Limb (tissue), 2 donors: ENCODE measurements around the gene LGI1.

Experiments
- DNase-seq, 2 donors: peaks; one replicate each; pipeline ENCODE4 v3.0.0-alpha.2; 2016; ENCODE audit errors: extremely low spot score in 2 of 2

LGI1 gene

GRCh38 chr10:93755443-93756116 lies 2.2 kb upstream of the LGI1 start:
- DNase-seq, result no peak

GRCh38 chr10:93756118-93756517 lies 1.6 kb upstream of the LGI1 start:
- no peak for DNase-seq

GRCh38 chr10:93757136-93757535 lies 600 bp upstream of the LGI1 start:
- peak; percentile 27 to 48 for DNase-seq

- no peak for DNase-seq
Observed at GRCh38 chr10:93758508-93758885, 761 bp downstream of the LGI1 start.

GRCh38 chr10:93758891-93759410 lies 1.2 kb downstream of the LGI1 start:
- no peak for DNase-seq

DNA sequence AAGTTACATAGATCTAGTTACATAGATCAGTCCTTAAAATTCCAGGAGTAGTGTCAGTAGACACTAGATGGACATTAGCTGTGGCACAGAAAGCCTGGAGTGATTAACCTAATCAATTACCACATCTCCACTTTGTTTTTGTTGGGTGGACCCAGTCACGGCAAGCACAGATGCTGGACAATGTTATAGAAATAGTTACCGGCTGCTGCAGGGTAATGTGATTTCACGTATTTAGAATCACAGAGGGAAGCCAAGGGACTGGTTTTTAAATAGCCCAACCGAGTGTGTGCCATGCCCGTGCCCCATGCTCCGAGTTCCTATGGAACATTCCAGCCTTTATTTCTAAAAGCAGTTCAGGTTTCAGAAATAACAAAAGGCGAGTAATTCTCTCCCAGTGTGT lies 2.8 kb downstream of the LGI1 start:
- no peak for DNase-seq

- DNase-seq, result no peak
Observed at GRCh38 chr10:93762979-93763391, 5.2 kb downstream of the LGI1 start.

DNA sequence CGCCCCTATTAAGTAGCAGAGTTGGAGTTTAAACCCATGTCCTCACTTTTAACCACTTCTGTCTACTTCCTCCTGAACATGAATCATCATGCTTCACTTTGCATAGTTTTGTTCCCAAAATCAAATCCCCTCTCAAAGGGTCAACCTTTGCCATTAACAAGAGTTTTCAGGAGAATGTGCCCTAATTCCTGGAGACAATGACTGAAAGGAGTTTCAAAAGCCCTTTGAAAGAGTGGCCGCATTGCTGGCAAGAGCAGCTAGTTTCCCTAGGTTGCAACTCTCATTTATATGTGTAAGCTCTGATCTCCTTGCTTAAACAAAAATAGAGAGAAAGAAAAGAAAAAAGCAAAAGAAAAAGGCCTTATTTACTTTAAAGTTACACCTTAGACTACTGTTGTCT lies 9.2 kb downstream of the LGI1 start:
- DNase-seq, result no peak

DNA sequence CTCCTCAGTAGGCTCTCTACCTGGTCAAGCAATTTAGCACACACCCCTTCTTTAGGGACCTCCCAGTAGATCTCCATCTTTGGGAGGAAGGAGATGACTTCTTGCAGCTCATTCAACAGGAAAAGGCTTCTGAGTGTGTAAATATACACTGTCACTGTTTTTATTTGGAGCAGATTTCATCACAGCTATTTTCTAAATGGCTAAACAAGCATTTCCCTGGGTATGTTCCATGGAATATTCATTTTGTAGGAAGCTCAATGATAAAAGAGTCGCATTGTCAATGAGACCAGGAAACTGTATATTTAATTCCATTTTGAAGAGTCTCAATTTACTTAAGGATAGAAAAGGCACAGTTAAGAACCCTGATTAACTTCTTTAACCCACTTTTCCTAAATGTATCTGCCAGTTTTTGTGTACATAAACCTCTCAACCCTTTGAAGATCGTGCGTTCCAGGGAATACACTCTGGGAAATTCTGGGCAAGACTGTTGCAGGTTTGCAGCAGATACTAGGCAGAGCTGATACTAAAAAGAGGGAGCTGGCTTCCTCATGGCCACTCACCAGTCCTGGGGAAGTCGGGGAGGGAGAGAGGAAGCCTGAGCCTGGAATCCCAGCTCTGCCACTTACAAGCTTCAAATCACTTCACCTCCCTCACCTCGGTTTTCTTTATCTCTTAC lies 10.1 kb downstream of the LGI1 start:
- no peak for DNase-seq

GRCh38 chr10:93768892-93769291 lies 11.2 kb downstream of the LGI1 start:
- no peak for DNase-seq

DNA sequence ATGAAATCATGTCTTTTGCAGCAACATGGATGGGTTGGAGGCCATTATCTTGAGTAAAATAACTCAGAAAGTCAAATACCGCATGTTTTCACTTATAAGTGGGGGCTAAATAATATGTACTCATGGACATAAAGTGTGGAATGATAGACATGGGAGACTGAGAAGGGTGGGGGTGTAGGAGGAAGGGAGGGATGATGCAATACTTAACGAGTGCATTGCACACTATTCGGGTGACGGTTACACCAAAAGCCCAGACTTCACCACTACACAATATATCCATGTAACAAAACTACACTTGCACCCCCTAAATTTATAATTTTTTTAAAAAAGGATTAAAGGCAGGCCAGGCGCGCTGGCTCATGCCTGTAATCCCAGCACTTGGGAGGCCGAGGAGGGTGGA lies 13.6 kb downstream of the LGI1 start:
- DNase-seq, result no peak

DNA sequence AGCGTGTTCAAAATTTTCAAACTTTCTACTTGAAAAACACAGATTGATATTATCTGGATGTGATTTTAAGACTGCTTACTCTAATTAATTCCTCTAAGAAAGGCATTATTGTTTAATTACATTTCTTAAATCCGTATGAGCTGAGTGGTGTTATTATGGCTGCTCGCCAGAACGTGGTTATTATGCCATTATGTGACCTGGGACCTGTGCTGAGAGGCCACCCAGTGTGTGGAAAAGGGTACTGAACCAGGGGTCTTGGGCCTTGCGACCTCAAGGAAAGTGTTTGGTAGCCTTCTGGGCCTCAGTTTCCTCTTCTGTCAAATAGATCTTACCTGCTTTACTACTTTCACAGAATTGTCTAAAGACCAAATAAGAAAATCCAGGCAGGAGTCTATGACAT lies 15.4 kb downstream of the LGI1 start:
- DNase-seq, result no peak

DNA sequence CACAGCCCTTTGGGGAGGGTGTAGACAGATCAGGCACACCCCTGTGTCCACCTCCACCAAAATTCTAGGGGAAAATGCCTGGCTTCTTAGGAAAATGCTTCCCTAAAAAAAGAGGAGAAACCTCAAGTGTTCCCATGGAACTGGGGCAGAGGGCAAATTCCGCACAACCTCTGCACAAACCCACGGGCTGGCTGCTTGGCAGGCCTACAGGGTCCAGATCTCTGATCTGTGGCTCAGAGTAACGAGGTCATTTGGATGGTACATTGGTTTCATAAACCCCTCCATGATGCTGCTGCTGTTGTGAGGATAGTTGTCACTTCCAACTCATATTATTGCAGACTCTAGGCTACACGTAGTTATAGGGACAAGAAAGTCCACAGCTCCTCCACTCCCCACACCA lies 16.0 kb downstream of the LGI1 start:
- DNase-seq, result no peak

- DNase-seq, result no peak
Observed at GRCh38 chr10:93775356-93775755, 17.6 kb downstream of the LGI1 start.

- no peak for DNase-seq
Observed at GRCh38 chr10:93777092-93777491, 19.4 kb downstream of the LGI1 start.

- no peak for DNase-seq
Observed at GRCh38 chr10:93784059-93784458, 26.3 kb downstream of the LGI1 start.

DNA sequence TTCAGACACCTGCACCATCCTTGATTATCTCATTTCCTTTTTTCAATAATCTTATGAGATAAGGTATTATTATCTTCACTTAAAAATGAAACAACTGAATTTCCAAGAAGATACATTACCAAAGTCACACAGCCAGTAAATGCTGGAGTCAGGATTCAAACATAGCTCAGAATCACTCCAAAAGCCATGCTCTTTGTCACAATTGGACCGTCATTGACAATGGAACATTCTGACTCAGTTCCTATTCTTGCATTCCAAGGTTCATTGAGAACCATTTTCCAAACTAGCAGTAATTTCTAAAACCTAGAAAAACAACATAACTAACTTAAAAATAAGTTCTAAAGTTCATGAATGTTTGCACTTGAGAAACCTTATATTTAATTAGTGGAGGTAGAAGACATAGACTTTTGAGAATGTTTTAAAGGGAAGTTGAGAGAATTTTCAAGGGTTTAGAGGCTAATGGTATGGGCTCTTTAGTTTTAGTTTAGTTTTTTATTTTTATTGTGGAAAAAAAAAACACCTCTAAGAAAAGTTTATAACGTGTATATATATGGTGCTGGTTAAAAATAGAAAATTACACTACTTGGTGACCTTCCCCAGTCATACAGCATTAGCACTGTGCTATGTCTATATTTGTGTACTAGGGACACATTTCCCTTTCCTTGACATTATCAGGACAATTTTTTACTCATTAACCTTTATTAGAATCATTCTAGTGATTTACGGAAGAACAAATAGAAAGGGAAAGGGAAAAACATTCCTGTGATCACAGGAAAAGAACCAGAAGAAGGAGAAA lies 30.9 kb downstream of the LGI1 start:
- no peak for DNase-seq

- no peak for DNase-seq
Observed at GRCh38 chr10:93790439-93790838, 32.7 kb downstream of the LGI1 start.

GRCh38 chr10:93796167-93796566 lies 38.4 kb downstream of the LGI1 start:
- DNase-seq, result no peak

DNA sequence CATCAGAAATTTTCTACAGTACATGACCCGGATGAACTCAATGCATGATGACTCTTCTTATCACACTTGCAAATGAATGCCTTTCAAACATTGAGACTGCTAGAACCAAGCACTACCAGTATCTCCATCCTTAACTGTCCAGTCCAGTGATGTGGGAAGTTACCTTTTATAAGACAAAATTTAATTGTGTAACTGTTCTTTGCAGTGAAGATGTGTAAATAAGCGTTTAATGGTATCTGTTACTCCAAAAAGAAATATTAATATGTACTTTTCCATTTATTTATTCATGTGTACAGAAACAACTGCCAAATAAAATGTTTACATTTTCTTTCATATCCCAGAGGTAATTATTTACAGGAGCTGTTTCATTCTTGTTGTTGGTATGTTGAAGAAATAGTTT lies 40.1 kb downstream of the LGI1 start:
- no peak for DNase-seq

- DNase-seq, result no peak
Observed at GRCh38 chr10:93799155-93799708, 41.5 kb downstream of the LGI1 start.

DNA sequence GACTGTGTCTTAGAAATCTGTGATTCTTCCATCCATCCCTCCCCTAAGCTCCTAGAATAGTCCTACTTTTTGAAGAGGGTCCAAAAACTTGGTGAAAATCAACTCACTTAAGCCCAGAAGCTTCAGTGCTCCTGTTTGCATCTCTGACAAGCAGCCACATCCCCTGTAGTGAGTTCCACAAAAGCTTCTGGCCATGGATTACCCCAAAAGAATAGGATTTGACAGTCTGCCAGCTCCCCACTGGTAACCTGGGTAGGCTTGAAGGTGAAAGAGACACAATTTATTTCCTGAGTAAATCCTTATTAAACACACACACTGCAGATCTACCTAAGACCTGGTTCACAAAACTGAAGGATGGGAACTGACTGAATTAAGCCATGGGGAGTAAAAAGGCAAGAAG lies 46.5 kb downstream of the LGI1 start:
- DNase-seq, result no peak
